ENCODE measurements around the gene SHC2. TPM values are rescaled to one million over a fixed set of nuclear protein-coding genes. Genes with fewer than 3 reads are reported as not detected.

SHC2 gene
- total and polyA plus RNA-seq, 2 experiments from 2014 or later = 2.2 to 4.6 TPM

DNA sequence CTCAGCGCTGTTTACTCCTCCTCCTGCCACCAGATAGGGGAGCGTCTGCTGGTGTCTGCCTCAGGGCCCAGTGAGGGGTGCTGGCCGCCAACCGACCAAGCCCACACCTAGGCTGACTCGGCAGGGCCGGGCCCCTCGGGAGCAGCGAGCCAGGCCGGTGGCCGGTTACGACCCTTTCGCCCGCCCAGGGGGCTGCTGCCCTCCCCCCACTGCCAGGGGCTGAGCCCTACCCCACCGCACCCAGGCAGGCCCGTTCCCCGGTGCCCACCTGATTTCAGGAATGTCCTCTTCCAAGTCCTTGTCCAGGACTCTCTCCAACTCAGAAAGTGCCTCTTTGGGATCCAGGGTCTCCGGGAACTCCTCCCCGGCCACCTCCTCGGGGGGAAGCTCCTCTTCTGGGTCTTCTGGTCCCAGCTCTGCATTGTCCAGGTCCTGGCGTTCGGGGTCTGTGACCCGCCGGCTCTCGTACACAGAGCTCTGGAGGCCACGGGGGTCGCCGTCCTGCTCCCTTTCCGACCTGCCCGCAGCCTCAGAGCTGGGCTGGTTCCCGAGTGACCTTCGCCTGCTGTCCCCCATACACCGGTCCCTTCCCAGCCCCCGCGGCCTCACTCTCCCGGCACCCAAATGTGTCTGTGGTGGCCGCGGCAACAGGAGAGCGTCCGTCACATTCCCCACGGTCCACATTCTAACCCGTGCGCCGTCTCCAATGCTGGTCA, 85.3 kb downstream of the SHC2 start:
- H3K4me1 ChIP-seq (ENCODE audit: insufficient read depth) = no peaks in the 10 kb centered on the region
- no peak overlapping the region for H3K4me2 ChIP-seq
- Mint-ChIP-seq H3K27ac (no peak overlapping the region), H3K9me3 (peaks cover 12% of the 10 kb centered on the region), H3K36me3 (ENCODE audit: low read depth) (peaks cover 2% of the 10 kb centered on the region; the same call in 1 of the 3 replicates), H3K27me3 (ENCODE audit: insufficient read depth, low read depth, poor library complexity) (peaks cover 15% of the 10 kb centered on the region), H3K4me3 (no peak overlapping the region), H3K4me1 (no peaks in the 10 kb centered on the region)
- H3F3A ChIP-seq (replicated peaks; ENCODE audit: low read depth) = no peaks in the 10 kb centered on the region
- ATAC-seq (peak; percentile 40), DNase-seq (ENCODE audit: low spot score) (no peak)
- H3K36me3 ChIP-seq (ENCODE audit: insufficient read depth) = no peaks in the 10 kb centered on the region
- no peak overlapping the region for H3K4me3 ChIP-seq
- H3K27ac ChIP-seq (ENCODE audit: low read depth) = no peak overlapping the region
- no peaks in the 10 kb centered on the region for H3K79me2 ChIP-seq (replicated peaks; ENCODE audit: insufficient read depth)
- TF ChIP-seq EZH2 (IDR thresholded peaks at IDR 0.05; ENCODE audit: low read depth, unreplicated experiment) (no peak), ZNF114 (CRISPR knock-in tag; IDR thresholded peaks at IDR 0.05) (no peak), STAT1 (IDR thresholded peaks at IDR 0.05; ENCODE audit: unreplicated experiment) (no peak), CREB1 (CRISPR knock-in tag; IDR thresholded peaks at IDR 0.05; ENCODE audit: low read depth) (no peak)
- TF ChIP-seq, protein P1, sequence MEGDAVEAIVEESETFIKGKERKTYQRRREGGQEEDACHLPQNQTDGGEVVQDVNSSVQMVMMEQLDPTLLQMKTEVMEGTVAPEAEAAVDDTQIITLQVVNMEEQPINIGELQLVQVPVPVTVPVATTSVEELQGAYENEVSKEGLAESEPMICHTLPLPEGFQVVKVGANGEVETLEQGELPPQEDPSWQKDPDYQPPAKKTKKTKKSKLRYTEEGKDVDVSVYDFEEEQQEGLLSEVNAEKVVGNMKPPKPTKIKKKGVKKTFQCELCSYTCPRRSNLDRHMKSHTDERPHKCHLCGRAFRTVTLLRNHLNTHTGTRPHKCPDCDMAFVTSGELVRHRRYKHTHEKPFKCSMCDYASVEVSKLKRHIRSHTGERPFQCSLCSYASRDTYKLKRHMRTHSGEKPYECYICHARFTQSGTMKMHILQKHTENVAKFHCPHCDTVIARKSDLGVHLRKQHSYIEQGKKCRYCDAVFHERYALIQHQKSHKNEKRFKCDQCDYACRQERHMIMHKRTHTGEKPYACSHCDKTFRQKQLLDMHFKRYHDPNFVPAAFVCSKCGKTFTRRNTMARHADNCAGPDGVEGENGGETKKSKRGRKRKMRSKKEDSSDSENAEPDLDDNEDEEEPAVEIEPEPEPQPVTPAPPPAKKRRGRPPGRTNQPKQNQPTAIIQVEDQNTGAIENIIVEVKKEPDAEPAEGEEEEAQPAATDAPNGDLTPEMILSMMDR (conservative IDR thresholded peaks at IDR 0.05; ENCODE audit: low read depth in 2 of 2) = no peak
- H2AFZ ChIP-seq = peak overlapping the region; percentile 83
- no peaks in the 10 kb centered on the region for H4K20me1 ChIP-seq (replicated peaks; ENCODE audit: insufficient read depth)
- H3K9me2 ChIP-seq (ENCODE audit: insufficient read depth) = no peaks in the 10 kb centered on the region
- no peaks in the 10 kb centered on the region for H3K27me3 ChIP-seq (ENCODE audit: insufficient read depth)

DNA sequence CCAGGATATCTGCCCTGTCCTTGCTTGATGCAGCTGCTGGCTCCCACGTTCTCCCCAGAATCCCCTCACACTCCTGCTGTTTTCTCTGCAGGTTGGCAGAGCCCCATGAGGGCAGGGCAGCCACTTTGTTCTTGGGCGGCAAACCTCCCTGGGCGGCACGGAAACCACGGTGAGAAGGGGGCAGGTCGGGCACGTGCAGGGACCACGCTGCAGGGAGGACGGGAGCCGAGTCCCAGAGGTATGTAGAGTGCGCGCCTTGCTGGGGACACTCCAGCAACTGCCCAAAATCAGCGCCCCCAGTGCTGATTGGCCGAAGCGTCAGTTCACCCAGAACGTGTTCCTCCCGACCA, 86.0 kb downstream of the SHC2 start:
- Histone ChIP-seq H3K9me2 (ENCODE audit: insufficient read depth) (no peaks in the 10 kb centered on the region), H3K4me3 (no peak overlapping the region), H3K4me1 (ENCODE audit: insufficient read depth) (no peaks in the 10 kb centered on the region), H3K36me3 (ENCODE audit: insufficient read depth) (no peaks in the 10 kb centered on the region), H3K4me2 (no peak overlapping the region), H4K20me1 (replicated peaks; ENCODE audit: insufficient read depth) (no peaks in the 10 kb centered on the region), H3K27ac (ENCODE audit: low read depth) (no peak overlapping the region), H3F3A (replicated peaks; ENCODE audit: low read depth) (no peaks in the 10 kb centered on the region), H2AFZ (peak overlapping the region; percentile 83), H3K79me2 (replicated peaks; ENCODE audit: insufficient read depth) (no peaks in the 10 kb centered on the region), H3K27me3 (ENCODE audit: insufficient read depth) (no peaks in the 10 kb centered on the region)
- Mint-ChIP-seq H3K36me3 (ENCODE audit: low read depth) (peaks cover 3% of the 10 kb centered on the region; the same call in 1 of the 3 replicates), H3K27me3 (ENCODE audit: insufficient read depth, low read depth, poor library complexity) (peaks cover 12% of the 10 kb centered on the region), H3K4me1 (no peaks in the 10 kb centered on the region), H3K4me3 (no peak overlapping the region), H3K9me3 (peaks cover 6% of the 10 kb centered on the region), H3K27ac (no peak overlapping the region)
- peak; percentile 23 for ATAC-seq
- DNase-seq (ENCODE audit: low spot score) = peak; percentile 32
- no peak for TF ChIP-seq ZNF114 (CRISPR knock-in tag; IDR thresholded peaks at IDR 0.05)
- TF ChIP-seq EZH2phosphoT487 (IDR thresholded peaks at IDR 0.05; ENCODE audit: unreplicated experiment) = no peak
- TF ChIP-seq, protein P2, sequence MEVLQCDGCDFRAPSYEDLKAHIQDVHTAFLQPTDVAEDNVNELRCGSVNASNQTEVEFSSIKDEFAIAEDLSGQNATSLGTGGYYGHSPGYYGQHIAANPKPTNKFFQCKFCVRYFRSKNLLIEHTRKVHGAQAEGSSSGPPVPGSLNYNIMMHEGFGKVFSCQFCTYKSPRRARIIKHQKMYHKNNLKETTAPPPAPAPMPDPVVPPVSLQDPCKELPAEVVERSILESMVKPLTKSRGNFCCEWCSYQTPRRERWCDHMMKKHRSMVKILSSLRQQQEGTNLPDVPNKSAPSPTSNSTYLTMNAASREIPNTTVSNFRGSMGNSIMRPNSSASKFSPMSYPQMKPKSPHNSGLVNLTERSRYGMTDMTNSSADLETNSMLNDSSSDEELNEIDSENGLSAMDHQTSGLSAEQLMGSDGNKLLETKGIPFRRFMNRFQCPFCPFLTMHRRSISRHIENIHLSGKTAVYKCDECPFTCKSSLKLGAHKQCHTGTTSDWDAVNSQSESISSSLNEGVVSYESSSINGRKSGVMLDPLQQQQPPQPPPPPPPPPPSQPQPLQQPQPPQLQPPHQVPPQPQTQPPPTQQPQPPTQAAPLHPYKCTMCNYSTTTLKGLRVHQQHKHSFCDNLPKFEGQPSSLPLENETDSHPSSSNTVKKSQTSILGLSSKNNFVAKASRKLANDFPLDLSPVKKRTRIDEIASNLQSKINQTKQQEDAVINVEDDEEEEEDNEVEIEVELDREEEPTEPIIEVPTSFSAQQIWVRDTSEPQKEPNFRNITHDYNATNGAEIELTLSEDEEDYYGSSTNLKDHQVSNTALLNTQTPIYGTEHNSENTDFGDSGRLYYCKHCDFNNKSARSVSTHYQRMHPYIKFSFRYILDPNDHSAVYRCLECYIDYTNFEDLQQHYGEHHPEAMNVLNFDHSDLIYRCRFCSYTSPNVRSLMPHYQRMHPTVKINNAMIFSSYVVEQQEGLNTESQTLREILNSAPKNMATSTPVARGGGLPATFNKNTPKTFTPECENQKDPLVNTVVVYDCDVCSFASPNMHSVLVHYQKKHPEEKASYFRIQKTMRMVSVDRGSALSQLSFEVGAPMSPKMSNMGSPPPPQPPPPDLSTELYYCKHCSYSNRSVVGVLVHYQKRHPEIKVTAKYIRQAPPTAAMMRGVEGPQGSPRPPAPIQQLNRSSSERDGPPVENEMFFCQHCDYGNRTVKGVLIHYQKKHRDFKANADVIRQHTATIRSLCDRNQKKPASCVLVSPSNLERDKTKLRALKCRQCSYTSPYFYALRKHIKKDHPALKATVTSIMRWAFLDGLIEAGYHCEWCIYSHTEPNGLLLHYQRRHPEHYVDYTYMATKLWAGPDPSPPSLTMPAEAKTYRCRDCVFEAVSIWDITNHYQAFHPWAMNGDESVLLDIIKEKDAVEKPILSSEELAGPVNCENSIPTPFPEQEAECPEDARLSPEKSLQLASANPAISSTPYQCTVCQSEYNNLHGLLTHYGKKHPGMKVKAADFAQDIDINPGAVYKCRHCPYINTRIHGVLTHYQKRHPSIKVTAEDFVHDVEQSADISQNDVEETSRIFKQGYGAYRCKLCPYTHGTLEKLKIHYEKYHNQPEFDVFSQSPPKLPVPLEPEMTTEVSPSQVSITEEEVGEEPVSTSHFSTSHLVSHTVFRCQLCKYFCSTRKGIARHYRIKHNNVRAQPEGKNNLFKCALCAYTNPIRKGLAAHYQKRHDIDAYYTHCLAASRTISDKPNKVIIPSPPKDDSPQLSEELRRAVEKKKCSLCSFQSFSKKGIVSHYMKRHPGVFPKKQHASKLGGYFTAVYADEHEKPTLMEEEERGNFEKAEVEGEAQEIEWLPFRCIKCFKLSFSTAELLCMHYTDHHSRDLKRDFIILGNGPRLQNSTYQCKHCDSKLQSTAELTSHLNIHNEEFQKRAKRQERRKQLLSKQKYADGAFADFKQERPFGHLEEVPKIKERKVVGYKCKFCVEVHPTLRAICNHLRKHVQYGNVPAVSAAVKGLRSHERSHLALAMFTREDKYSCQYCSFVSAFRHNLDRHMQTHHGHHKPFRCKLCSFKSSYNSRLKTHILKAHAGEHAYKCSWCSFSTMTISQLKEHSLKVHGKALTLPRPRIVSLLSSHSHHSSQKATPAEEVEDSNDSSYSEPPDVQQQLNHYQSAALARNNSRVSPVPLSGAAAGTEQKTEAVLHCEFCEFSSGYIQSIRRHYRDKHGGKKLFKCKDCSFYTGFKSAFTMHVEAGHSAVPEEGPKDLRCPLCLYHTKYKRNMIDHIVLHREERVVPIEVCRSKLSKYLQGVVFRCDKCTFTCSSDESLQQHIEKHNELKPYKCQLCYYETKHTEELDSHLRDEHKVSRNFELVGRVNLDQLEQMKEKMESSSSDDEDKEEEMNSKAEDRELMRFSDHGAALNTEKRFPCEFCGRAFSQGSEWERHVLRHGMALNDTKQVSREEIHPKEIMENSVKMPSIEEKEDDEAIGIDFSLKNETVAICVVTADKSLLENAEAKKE (CRISPR knock-in tag; IDR thresholded peaks at IDR 0.05) = no peak
- TF ChIP-seq, protein P3, sequence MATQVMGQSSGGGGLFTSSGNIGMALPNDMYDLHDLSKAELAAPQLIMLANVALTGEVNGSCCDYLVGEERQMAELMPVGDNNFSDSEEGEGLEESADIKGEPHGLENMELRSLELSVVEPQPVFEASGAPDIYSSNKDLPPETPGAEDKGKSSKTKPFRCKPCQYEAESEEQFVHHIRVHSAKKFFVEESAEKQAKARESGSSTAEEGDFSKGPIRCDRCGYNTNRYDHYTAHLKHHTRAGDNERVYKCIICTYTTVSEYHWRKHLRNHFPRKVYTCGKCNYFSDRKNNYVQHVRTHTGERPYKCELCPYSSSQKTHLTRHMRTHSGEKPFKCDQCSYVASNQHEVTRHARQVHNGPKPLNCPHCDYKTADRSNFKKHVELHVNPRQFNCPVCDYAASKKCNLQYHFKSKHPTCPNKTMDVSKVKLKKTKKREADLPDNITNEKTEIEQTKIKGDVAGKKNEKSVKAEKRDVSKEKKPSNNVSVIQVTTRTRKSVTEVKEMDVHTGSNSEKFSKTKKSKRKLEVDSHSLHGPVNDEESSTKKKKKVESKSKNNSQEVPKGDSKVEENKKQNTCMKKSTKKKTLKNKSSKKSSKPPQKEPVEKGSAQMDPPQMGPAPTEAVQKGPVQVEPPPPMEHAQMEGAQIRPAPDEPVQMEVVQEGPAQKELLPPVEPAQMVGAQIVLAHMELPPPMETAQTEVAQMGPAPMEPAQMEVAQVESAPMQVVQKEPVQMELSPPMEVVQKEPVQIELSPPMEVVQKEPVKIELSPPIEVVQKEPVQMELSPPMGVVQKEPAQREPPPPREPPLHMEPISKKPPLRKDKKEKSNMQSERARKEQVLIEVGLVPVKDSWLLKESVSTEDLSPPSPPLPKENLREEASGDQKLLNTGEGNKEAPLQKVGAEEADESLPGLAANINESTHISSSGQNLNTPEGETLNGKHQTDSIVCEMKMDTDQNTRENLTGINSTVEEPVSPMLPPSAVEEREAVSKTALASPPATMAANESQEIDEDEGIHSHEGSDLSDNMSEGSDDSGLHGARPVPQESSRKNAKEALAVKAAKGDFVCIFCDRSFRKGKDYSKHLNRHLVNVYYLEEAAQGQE (IDR thresholded peaks at IDR 0.05; ENCODE audit: unreplicated experiment) = no peak
- TF ChIP-seq POLR2AphosphoS5 (IDR thresholded peaks at IDR 0.05; ENCODE audit: low read depth) = no peak
- no peak for TF ChIP-seq STAT1 (IDR thresholded peaks at IDR 0.05; ENCODE audit: unreplicated experiment)

Data from GM23338 (cell line).